HepG2 (cell line): ENCODE measurements around the gene EYA4. TPM values are rescaled to one million over a fixed set of nuclear protein-coding genes. Genes with fewer than 3 reads are reported as not detected.

ENCODE experiments used
- ATAC-seq: fragments of 200-7000 bp; cut with Tn5 transposase; 3 replicates; pipeline ENCODE4 v1.9.1; 2020; ENCODE audit warnings: mild to moderate bottlenecking, moderate library complexity
- BruUV-seq: library from RNA; stranded (reverse); fragments of 400-500 nt; replicated peaks from 2 replicates; lab custom pipeline; 2021; lab: Mats Ljungman, UMichigan
- CTCF ChIA-PET: fragments of 300-600 bp; formaldehyde crosslinking; extraction: SDS; loops from one replicate; lab custom pipeline; 2021; ENCODE audit warnings: low total read pairs, inconsistent platforms, low intra/inter-chr PET ratio; lab: Yijun Ruan, JAX
- POLR2A ChIA-PET: fragments of 350-600 bp; sonication (Branson Sonifier 250); formaldehyde crosslinking; loops from one replicate; lab custom pipeline; 2020; ENCODE audit warnings: antibody characterized with exemption, inconsistent platforms; lab: Yijun Ruan, JAX
- DNase-seq: peaks from one replicate; pipeline ENCODE4 v3.0.0-alpha.2; 2015; ENCODE audit warnings: low spot score
- FAIRE-seq: peaks from 3 replicates; lab custom pipeline; 2011; peaks lifted over from hg19 to GRCh38; lab: Jason Lieb, UNC
- H2AFZ ChIP-seq: one replicate; pipeline ENCODE4 v1.6.1; 2011; ENCODE audit warnings: low read length, inconsistent platforms
- H3K27ac ChIP-seq: fragments of 300-600 bp; 3 replicates; pipeline ENCODE4 v1.8.0; 2011; ENCODE audit warnings: mixed run types, mild to moderate bottlenecking, mixed read lengths, low read length, inconsistent platforms; ENCODE audit not compliant: insufficient read depth; ENCODE audit errors: extremely low read length
- H3K27me3 ChIP-seq, 2 experiments: fragments of 200-600 bp in 1 of 2; 2 replicates in 1 of 2; 3 replicates in 1 of 2; pipeline versions ENCODE4 v1.6.0 to v1.8.0; 2011; ENCODE audit warnings: low read length in 2 of 2, mild to moderate bottlenecking in 2 of 2, moderate library complexity in 2 of 2, inconsistent platforms in 1 of 2; ENCODE audit not compliant: insufficient read depth in 2 of 2, control insufficient read depth in 1 of 2
- H3K36me3 ChIP-seq, 2 experiments: fragments of 200-600 bp in 1 of 2; replicated peaks in 1 of 2; 2 replicates in 1 of 2; 3 replicates in 1 of 2; pipeline versions ENCODE4 v1.5.1 to v1.8.0; 2011; ENCODE audit warnings: low read length in 2 of 2, inconsistent platforms in 1 of 2; ENCODE audit not compliant: insufficient read depth in 2 of 2, control insufficient read depth in 1 of 2
- H3K4me1 ChIP-seq: 2 replicates; pipeline ENCODE4 v1.5.1; 2012; ENCODE audit warnings: low read length, inconsistent platforms; ENCODE audit not compliant: insufficient read depth
- H3K4me2 ChIP-seq: 2 replicates; pipeline ENCODE4 v1.6.0; 2011; ENCODE audit warnings: low read depth, low read length, inconsistent platforms
- H3K4me3 ChIP-seq, 3 experiments: fragments of 200-600 bp in 1 of 3; sonication (generic), shearing (Covaris generic) in 1 of 3; replicated peaks in 1 of 3; 2 replicates each; pipeline ENCODE4 v1.5.1; 2011 to 2016; ENCODE audit warnings: low read length in 3 of 3, inconsistent platforms in 2 of 3, low read depth in 2 of 3, mild to moderate bottlenecking in 2 of 3, control low read depth in 1 of 3, mixed read lengths in 1 of 3; ENCODE audit not compliant: insufficient read depth in 1 of 3
- H3K79me2 ChIP-seq: one replicate; pipeline ENCODE4 v1.6.1; 2011; ENCODE audit warnings: low read length, inconsistent platforms; ENCODE audit not compliant: insufficient read depth
- H3K9ac ChIP-seq: 2 replicates; pipeline ENCODE4 v1.6.0; 2011; ENCODE audit warnings: mild to moderate bottlenecking, low read depth, low read length, inconsistent platforms; ENCODE audit not compliant: insufficient read depth
- H3K9me3 ChIP-seq: 2 replicates; pipeline ENCODE4 v1.5.1; 2012; ENCODE audit warnings: mild to moderate bottlenecking, low read length
- H4K20me1 ChIP-seq: 2 replicates; pipeline ENCODE4 v1.6.0; 2011; ENCODE audit warnings: inconsistent platforms, mild to moderate bottlenecking, low read length, moderate library complexity; ENCODE audit not compliant: insufficient read depth
- FOXK1 ChIP-seq: sonication (generic); formaldehyde crosslinking; IDR thresholded peaks from 2 replicates; pipeline ENCODE4 v1.4.0; 2020; ENCODE audit warnings: low read depth, missing genetic modification reagents, borderline replicate concordance
- MATR3 ChIP-seq: sonication (generic); formaldehyde crosslinking; IDR thresholded peaks from 2 replicates; pipeline ENCODE4 v1.4.0; 2020; ENCODE audit warnings: missing genetic modification reagents
- RFXANK ChIP-seq: IDR thresholded peaks from 2 replicates; pipeline ENCODE4 v1.6.1; 2016
- TBL1XR1 ChIP-seq: fragments of 150-350 bp; IDR thresholded peaks from 2 replicates; pipeline ENCODE4 v1.6.1; 2014; ENCODE audit warnings: borderline replicate concordance, low read length; ENCODE audit not compliant: partially characterized antibody
- YY1 ChIP-seq: IDR thresholded peaks from 2 replicates; pipeline ENCODE4 v1.6.1; 2011; ENCODE audit warnings: low read length, low read depth, moderate library complexity, mild to moderate bottlenecking; ENCODE audit not compliant: insufficient read depth, insufficient replicate concordance
- ZNF256 ChIP-seq: sonication (generic); formaldehyde crosslinking; conservative IDR thresholded peaks from 2 replicates; pipeline ENCODE4 v1.4.0; 2020; ENCODE audit warnings: missing genetic modification reagents
- ZNF615 ChIP-seq: sonication (generic); formaldehyde crosslinking; IDR thresholded peaks from 2 replicates; pipeline ENCODE4 v1.5.0; 2020; ENCODE audit warnings: mild to moderate bottlenecking, missing genetic modification reagents, borderline replicate concordance
- WGBS: methylation state at CpG from one replicate; pipeline ENCODE4 v1.1.6; 2017; ENCODE audit warnings: low lambda C conversion rate; 5-methylcytosine and 5-hydroxymethylcytosine counted together
- in situ Hi-C: cut with HindIII; loops from 2 replicates; pipeline ENCODE4 v1.10.0; 2017; ENCODE audit warnings: low pct_unique_long_range_greater_than_20kb; ENCODE audit not compliant: extremely low pct_ligation_motif_present
- intact Hi-C: fragments of 100-400 bp; cut with micrococcal nuclease; formaldehyde crosslinking; loops from one replicate; pipeline ENCODE4 v1.10.0; 2022; ENCODE audit not compliant: unreplicated experiment
- polyA plus RNA-seq, 8 experiments: library from polyadenylated mRNA; depleted of rRNA in 3 of 8; stranded (reverse) in 7 of 8; unstranded in 1 of 8; fragments of >200 nt; fragmentation: Illumina TruSeq in 4 of 8; extraction: Trizol in 4 of 8; gene quantifications; 2 replicates each; pipeline versions ENCODE4 v1.2.1 to v1.2.3, GENCODE V29; 2011 to 2016; ENCODE audit warnings: low read depth in 4 of 8, missing spikeins in 1 of 8, mixed read lengths in 1 of 8; ENCODE audit not compliant: insufficient read depth in 1 of 8
- total RNA-seq, 5 experiments: library from RNA; depleted of rRNA; stranded (reverse); fragments of >200 nt; fragmentation: Illumina TruSeq; extraction: Trizol; gene quantifications; 2 replicates each; pipeline ENCODE4 v1.2.3, GENCODE V29; 2016; ENCODE audit warnings: low read depth in 1 of 5
- TF ChIP-seq, protein P1 (sequence below): fragments of 450-650 bp; IDR thresholded peaks from 2 replicates; pipeline ENCODE4 v1.6.1; 2016
- TF ChIP-seq, protein P2 (sequence below): sonication (generic); formaldehyde crosslinking; IDR thresholded peaks from 2 replicates; pipeline ENCODE4 v1.5.1; 2020; ENCODE audit warnings: missing genetic modification reagents, mild to moderate bottlenecking, borderline replicate concordance

EYA4 gene
- total and polyA plus RNA-seq, 2 of the 13 experiments (the other 11 are each of a cell fraction or from before 2014, with no cell fraction given) = not detected

DNA sequence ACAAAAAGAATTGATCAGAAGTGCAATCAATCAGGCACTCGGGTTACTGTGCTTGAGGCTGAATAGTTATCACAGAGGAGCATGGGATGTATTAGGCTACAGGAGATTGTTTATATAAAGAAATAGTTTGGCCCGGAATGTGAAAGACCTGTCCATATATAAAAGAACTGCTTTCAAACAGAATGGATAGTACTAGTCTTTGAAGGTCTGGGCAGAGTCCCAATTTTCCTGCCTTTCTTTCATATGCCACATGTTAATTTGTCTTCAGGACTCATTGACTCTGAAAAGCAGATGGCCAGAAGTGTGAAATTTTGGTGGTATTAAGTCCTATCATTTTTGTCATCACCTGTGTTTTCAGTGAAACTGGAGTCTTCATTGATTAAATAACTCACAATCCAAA is 314.5 kb downstream of the EYA4 start:
- TF ChIP-seq TBL1XR1 (no peak), RFXANK (CRISPR knock-in tag) (no peak), MATR3 (no peak), ZNF615 (no peak), YY1 (no peak), ZNF256 (CRISPR knock-in tag) (no peak), FOXK1 (CRISPR knock-in tag) (no peak)
- TF ChIP-seq, protein P1, sequence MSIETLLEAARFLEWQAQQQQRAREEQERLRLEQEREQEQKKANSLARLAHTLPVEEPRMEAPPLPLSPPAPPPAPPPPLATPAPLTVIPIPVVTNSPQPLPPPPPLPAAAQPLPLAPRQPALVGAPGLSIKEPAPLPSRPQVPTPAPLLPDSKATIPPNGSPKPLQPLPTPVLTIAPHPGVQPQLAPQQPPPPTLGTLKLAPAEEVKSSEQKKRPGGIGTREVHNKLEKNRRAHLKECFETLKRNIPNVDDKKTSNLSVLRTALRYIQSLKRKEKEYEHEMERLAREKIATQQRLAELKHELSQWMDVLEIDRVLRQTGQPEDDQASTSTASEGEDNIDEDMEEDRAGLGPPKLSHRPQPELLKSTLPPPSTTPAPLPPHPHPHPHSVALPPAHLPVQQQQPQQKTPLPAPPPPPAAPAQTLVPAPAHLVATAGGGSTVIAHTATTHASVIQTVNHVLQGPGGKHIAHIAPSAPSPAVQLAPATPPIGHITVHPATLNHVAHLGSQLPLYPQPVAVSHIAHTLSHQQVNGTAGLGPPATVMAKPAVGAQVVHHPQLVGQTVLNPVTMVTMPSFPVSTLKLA = peak; percentile 87
- TF ChIP-seq, protein P2, sequence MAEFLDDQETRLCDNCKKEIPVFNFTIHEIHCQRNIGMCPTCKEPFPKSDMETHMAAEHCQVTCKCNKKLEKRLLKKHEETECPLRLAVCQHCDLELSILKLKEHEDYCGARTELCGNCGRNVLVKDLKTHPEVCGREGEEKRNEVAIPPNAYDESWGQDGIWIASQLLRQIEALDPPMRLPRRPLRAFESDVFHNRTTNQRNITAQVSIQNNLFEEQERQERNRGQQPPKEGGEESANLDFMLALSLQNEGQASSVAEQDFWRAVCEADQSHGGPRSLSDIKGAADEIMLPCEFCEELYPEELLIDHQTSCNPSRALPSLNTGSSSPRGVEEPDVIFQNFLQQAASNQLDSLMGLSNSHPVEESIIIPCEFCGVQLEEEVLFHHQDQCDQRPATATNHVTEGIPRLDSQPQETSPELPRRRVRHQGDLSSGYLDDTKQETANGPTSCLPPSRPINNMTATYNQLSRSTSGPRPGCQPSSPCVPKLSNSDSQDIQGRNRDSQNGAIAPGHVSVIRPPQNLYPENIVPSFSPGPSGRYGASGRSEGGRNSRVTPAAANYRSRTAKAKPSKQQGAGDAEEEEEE (CRISPR knock-in tag) = no peak
- in situ Hi-C loops = loop anchor here (10.0 kb wide), 1 partner anchor 731 kb away; no protein-coding TSS in a partner anchor
- CTCF ChIA-PET = no interaction called here

More for the DNA sequence above, 314.5 kb downstream of the EYA4 start:
- intact Hi-C loops = no loop called here
- no peak overlapping the region for H3K9ac ChIP-seq
- no peaks in the 10 kb centered on the region for H3K4me1 ChIP-seq
- H3K4me2 ChIP-seq = no peak overlapping the region
- DNase-seq (no peak), FAIRE-seq (no peak), ATAC-seq (no peak)
- POLR2A ChIA-PET = no interaction called here
- no peaks in the 10 kb centered on the region for H3K9me3 ChIP-seq
- H3K4me3 ChIP-seq = no peak overlapping the region
- no peaks in the 10 kb centered on the region for H3K36me3 ChIP-seq
- 0% methylated on average over 2 of the region's 2 CpGs for WGBS
- no TSS peak for BruUV-seq
- H3K27me3 ChIP-seq = no peaks in the 10 kb centered on the region
- no peak overlapping the region for H2AFZ ChIP-seq
- no peaks in the 10 kb centered on the region for H4K20me1 ChIP-seq
- H3K27ac ChIP-seq = no peak overlapping the region
- no peaks in the 10 kb centered on the region for H3K79me2 ChIP-seq
